HG02798 (cell line): ENCODE measurements around the gene MBD2.
A peak's percentile ranks its signal among the peaks of the same experiment; 100 is the strongest.
"Not testable (repeated sequence)": the region's sequence is repeated elsewhere in the genome, so short reads cannot be mapped to it uniquely, and the experiment has no call there.

Source experiments
- ATAC-seq: cut with Tn5 transposase; IDR thresholded peaks from one replicate; pipeline ENCODE4 v1.9.1; 2021; ENCODE audit warnings: mild to moderate bottlenecking; ENCODE audit not compliant: unreplicated experiment, poor library complexity

The MBD2 gene

GRCh38 chr18:54238173-54238936, 13.9 kb upstream of the MBD2 start:
- ATAC-seq, result no peak

- ATAC-seq, result no peak
These were observed 11.4 kb upstream of the MBD2 start for GRCh38 chr18:54235871-54236270.

GRCh38 chr18:54233747-54234146, 9.3 kb upstream of the MBD2 start:
- no peak for ATAC-seq

GRCh38 chr18:54233228-54233625, 8.8 kb upstream of the MBD2 start:
- no peak for ATAC-seq

GRCh38 chr18:54232485-54233227, 8.2 kb upstream of the MBD2 start:
- no peak for ATAC-seq

- no peak for ATAC-seq
These were observed 5.1 kb upstream of the MBD2 start for GRCh38 chr18:54229421-54230059.

- ATAC-seq, result no peak
These were observed 3.9 kb upstream of the MBD2 start for GRCh38 chr18:54228364-54228763.

- peak; percentile 12 for ATAC-seq
These were observed 764 bp downstream of the MBD2 start for GRCh38 chr18:54223568-54224241.

- ATAC-seq, result peak; percentile 29
These were observed 1.4 kb downstream of the MBD2 start for GRCh38 chr18:54222922-54223567.

GRCh38 chr18:54220406-54220805, 4.1 kb downstream of the MBD2 start:
- ATAC-seq, result no peak

- not testable (repeated sequence) for ATAC-seq
These were observed 5.7 kb downstream of the MBD2 start for GRCh38 chr18:54218803-54219202.

GRCh38 chr18:54218299-54218698, 6.2 kb downstream of the MBD2 start:
- ATAC-seq, result no peak

GRCh38 chr18:54217624-54218023, 6.8 kb downstream of the MBD2 start:
- ATAC-seq, result peak; percentile 40

- no peak for ATAC-seq
These were observed 9.4 kb downstream of the MBD2 start for GRCh38 chr18:54215069-54215468.

- peak; percentile 40 for ATAC-seq
These were observed 14.0 kb downstream of the MBD2 start for GRCh38 chr18:54210463-54210862.

- peak; percentile 82 for ATAC-seq
These were observed 14.8 kb downstream of the MBD2 start for GRCh38 chr18:54209471-54210180.

GRCh38 chr18:54206447-54206846, 18.0 kb downstream of the MBD2 start:
- ATAC-seq, result no peak

- ATAC-seq, result no peak
These were observed 18.5 kb downstream of the MBD2 start for GRCh38 chr18:54205959-54206358.

- not testable (repeated sequence) for ATAC-seq
These were observed 19.0 kb downstream of the MBD2 start for GRCh38 chr18:54205448-54205847.

- no peak for ATAC-seq
These were observed 19.6 kb downstream of the MBD2 start for GRCh38 chr18:54204883-54205282.
